Karpas-422 (cell line): ENCODE data around the gene LVRN. TPM values are rescaled to one million over a fixed set of nuclear protein-coding genes. Genes with fewer than 3 reads are reported as not detected.

Experiments used
- DNase-seq: peaks from one replicate; pipeline ENCODE4 v3.0.0-alpha.2; 2015
- H2AFZ ChIP-seq: fragments of 200-600 bp; sonication (generic); 2 replicates; pipeline ENCODE4 v1.6.1; 2014; ENCODE audit warnings: antibody characterized with exemption, low read length, mixed read lengths
- H3K27ac ChIP-seq: fragments of 200-600 bp; sonication (generic); 2 replicates; pipeline ENCODE4 v1.5.1; 2014; ENCODE audit warnings: mild to moderate bottlenecking, low read length, moderate library complexity
- H3K27me3 ChIP-seq: fragments of 200-600 bp; sonication (generic); 2 replicates; pipeline ENCODE4 v1.6.1; 2014; ENCODE audit warnings: low read length, mixed read lengths
- H3K36me3 ChIP-seq: fragments of 200-600 bp; sonication (generic); 2 replicates; pipeline ENCODE4 v1.6.1; 2014; ENCODE audit warnings: low read length, mixed read lengths; ENCODE audit not compliant: insufficient read depth
- H3K4me1 ChIP-seq: fragments of 200-600 bp; sonication (generic); 2 replicates; pipeline ENCODE4 v1.6.1; 2014; ENCODE audit warnings: mild to moderate bottlenecking, low read length, mixed read lengths
- H3K4me2 ChIP-seq: fragments of 200-600 bp; sonication (generic); 2 replicates; pipeline ENCODE4 v1.6.1; 2014; ENCODE audit warnings: low read length, low read depth, mild to moderate bottlenecking; ENCODE audit not compliant: poor library complexity, severe bottlenecking
- H3K4me3 ChIP-seq: fragments of 200-600 bp; sonication (generic); 2 replicates; pipeline ENCODE4 v1.5.1; 2014; ENCODE audit warnings: mild to moderate bottlenecking, antibody characterized with exemption, low read length, mixed read lengths
- H3K79me2 ChIP-seq: fragments of 200-600 bp; sonication (generic); 2 replicates; pipeline ENCODE4 v1.6.1; 2014; ENCODE audit warnings: mild to moderate bottlenecking, low read length, mixed read lengths
- H3K9ac ChIP-seq: fragments of 200-600 bp; sonication (generic); 2 replicates; pipeline ENCODE4 v1.6.0; 2014; ENCODE audit warnings: low read length
- H3K9me2 ChIP-seq: fragments of 200-600 bp; sonication (generic), shearing (Covaris generic); replicated peaks from 2 replicates; pipeline ENCODE4 v1.6.0; 2014; ENCODE audit warnings: mild to moderate bottlenecking, low read length, moderate library complexity; ENCODE audit not compliant: insufficient read depth
- H3K9me3 ChIP-seq: fragments of 300-700, 200-600 bp; sonication (generic); 2 replicates; pipeline ENCODE4 v1.6.1; 2014; ENCODE audit warnings: low read length, mixed read lengths
- H4K20me1 ChIP-seq: fragments of 200-600 bp; sonication (generic); 2 replicates; pipeline ENCODE4 v1.6.1; 2014; ENCODE audit warnings: mild to moderate bottlenecking, antibody characterized with exemption, low read length, low read depth; ENCODE audit not compliant: insufficient read depth
- total RNA-seq: library from RNA; depleted of rRNA; stranded (reverse); fragments of >200 nt; shearing (Covaris generic); gene quantifications from 2 replicates; pipeline ENCODE4 v1.2.3, GENCODE V29; 2014; ENCODE audit warnings: low replicate concordance

LVRN gene
- total RNA-seq, 1 experiment from 2014 or later = 0.22 TPM

DNA sequence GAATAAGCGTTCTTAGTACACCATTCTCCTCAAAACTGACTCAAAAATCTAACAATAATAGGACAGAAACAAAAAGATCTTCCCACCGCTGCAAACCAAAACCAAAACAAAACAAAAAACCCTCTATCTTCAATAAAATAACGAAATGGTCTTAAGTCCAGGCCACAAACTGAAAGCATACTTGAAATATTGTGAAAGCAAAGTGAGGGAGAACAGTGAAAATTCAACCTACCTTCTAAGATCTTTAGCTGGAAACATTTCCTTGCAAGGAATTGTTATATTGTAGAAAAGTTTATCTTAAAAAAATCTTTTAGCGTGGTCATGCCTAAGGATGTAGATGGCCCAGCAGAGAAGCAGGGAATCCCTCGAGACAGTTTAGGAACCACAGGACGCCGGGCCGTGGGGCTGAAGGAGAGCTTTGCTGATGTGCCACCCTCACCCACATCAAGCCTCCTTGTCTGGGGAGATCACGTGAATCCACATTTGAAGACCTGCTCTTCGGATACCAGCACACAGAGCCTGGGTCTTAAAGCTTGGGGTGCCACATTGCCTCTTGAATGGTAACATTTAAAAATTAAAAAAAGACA lies 27.8 kb upstream of the LVRN start:
- no peak overlapping the region for H3K9ac ChIP-seq
- H3K4me1 ChIP-seq = no peaks in the 10 kb centered on the region
- H3K27ac ChIP-seq = no peak overlapping the region
- no peaks in the 10 kb centered on the region for H3K9me2 ChIP-seq
- H4K20me1 ChIP-seq = no peaks in the 10 kb centered on the region
- H3K4me2 ChIP-seq = no peak overlapping the region
- no peaks in the 10 kb centered on the region for H3K36me3 ChIP-seq
- H2AFZ ChIP-seq = no peak overlapping the region
- no peaks in the 10 kb centered on the region for H3K79me2 ChIP-seq
- H3K27me3 ChIP-seq = no peaks in the 10 kb centered on the region
- no peaks in the 10 kb centered on the region for H3K9me3 ChIP-seq
- no peak for DNase-seq
- no peak overlapping the region for H3K4me3 ChIP-seq

GRCh38 chr5:115936031-115936430 lies 26.2 kb upstream of the LVRN start:
- no peak overlapping the region for H3K27ac ChIP-seq
- H3K79me2 ChIP-seq = no peaks in the 10 kb centered on the region
- no peak for DNase-seq
- H3K9ac ChIP-seq = no peak overlapping the region
- no peaks in the 10 kb centered on the region for H3K27me3 ChIP-seq
- H3K9me2 ChIP-seq = no peaks in the 10 kb centered on the region
- no peak overlapping the region for H3K4me3 ChIP-seq
- H2AFZ ChIP-seq = no peak overlapping the region
- H3K4me2 ChIP-seq = no peak overlapping the region
- no peaks in the 10 kb centered on the region for H4K20me1 ChIP-seq
- H3K9me3 ChIP-seq = no peaks in the 10 kb centered on the region
- no peaks in the 10 kb centered on the region for H3K4me1 ChIP-seq
- H3K36me3 ChIP-seq = no peaks in the 10 kb centered on the region

GRCh38 chr5:115939059-115939458 lies 23.2 kb upstream of the LVRN start:
- Histone ChIP-seq H2AFZ (no peak overlapping the region), H3K9me3 (no peaks in the 10 kb centered on the region), H3K9me2 (no peaks in the 10 kb centered on the region), H3K4me1 (no peaks in the 10 kb centered on the region), H3K4me2 (no peak overlapping the region), H3K79me2 (no peaks in the 10 kb centered on the region), H3K36me3 (no peaks in the 10 kb centered on the region), H3K27ac (no peak overlapping the region), H3K9ac (no peak overlapping the region), H4K20me1 (no peaks in the 10 kb centered on the region), H3K27me3 (no peaks in the 10 kb centered on the region), H3K4me3 (no peak overlapping the region)
- DNase-seq = no peak

- no peaks in the 10 kb centered on the region for H4K20me1 ChIP-seq
- H3K9ac ChIP-seq = no peak overlapping the region
- no peaks in the 10 kb centered on the region for H3K9me2 ChIP-seq
- no peak overlapping the region for H3K27ac ChIP-seq
- no peak for DNase-seq
- H3K9me3 ChIP-seq = no peaks in the 10 kb centered on the region
- no peaks in the 10 kb centered on the region for H3K79me2 ChIP-seq
- H3K36me3 ChIP-seq = no peaks in the 10 kb centered on the region
- no peak overlapping the region for H3K4me3 ChIP-seq
- no peaks in the 10 kb centered on the region for H3K4me1 ChIP-seq
- H2AFZ ChIP-seq = no peak overlapping the region
- no peaks in the 10 kb centered on the region for H3K27me3 ChIP-seq
- no peak overlapping the region for H3K4me2 ChIP-seq
Measured at GRCh38 chr5:115940080-115940810, 22.0 kb upstream of the LVRN start.

DNA sequence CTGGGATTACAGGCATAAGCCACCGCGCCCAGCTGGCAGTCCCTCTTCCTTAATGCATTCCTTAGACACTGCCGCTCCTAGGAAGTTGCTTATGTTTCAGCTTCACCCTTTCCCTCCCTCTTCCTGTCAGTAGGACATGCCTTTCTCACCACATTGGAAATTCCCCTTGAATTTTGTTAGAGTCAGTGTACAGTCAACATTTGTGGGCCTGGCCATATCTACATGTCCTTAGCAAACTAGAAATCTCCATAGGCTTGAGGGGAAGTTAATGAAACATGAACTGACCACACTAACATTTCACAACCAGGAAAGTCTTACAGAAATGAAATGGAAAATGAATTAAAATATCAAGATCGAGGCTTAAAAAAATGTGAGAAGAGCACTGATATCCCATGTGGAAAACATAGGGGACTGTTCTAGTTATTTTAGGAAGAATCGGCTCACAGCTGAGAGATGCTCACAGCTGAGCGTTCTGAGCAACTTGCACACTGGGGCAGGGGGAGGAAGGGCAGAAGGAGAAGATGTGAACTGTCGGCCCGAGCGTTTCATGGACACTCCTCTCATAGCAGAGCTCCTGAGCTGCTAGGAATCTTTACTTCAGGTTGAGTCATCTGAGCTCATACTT lies 21.1 kb upstream of the LVRN start:
- Histone ChIP-seq H3K27me3 (no peaks in the 10 kb centered on the region), H2AFZ (no peak overlapping the region), H3K9ac (no peak overlapping the region), H3K27ac (no peak overlapping the region), H4K20me1 (no peaks in the 10 kb centered on the region), H3K9me3 (no peaks in the 10 kb centered on the region), H3K4me2 (no peak overlapping the region), H3K79me2 (no peaks in the 10 kb centered on the region), H3K9me2 (no peaks in the 10 kb centered on the region), H3K36me3 (no peaks in the 10 kb centered on the region), H3K4me3 (no peak overlapping the region), H3K4me1 (no peaks in the 10 kb centered on the region)
- no peak for DNase-seq

DNA sequence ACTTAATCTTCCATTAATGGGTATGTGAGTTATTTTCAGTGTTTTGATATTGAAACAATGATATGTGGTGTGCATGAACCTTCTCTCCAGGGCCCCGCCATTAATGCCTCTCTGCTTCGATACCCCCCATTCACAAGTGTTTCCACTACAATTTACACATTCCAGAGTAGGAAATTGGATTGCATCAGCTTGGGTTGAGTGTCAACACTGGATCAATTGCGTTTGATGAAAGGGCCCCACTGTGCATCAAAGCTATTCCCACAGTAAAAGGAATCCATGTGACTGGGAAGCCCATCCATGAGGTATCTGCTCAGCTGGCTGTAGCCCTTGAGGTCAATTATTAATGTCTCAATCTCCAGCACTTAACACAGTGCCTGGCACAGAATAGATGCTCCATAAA lies 17.8 kb upstream of the LVRN start:
- no peak overlapping the region for H3K9ac ChIP-seq
- H3K27ac ChIP-seq = no peak overlapping the region
- no peak overlapping the region for H3K4me3 ChIP-seq
- H3K79me2 ChIP-seq = no peaks in the 10 kb centered on the region
- no peaks in the 10 kb centered on the region for H3K9me3 ChIP-seq
- no peak overlapping the region for H2AFZ ChIP-seq
- no peaks in the 10 kb centered on the region for H3K27me3 ChIP-seq
- H3K9me2 ChIP-seq = no peaks in the 10 kb centered on the region
- no peak overlapping the region for H3K4me2 ChIP-seq
- H4K20me1 ChIP-seq = no peaks in the 10 kb centered on the region
- H3K36me3 ChIP-seq = no peaks in the 10 kb centered on the region
- H3K4me1 ChIP-seq = no peaks in the 10 kb centered on the region
- no peak for DNase-seq

GRCh38 chr5:115946655-115947054 lies 15.6 kb upstream of the LVRN start:
- H3K4me3 ChIP-seq = no peak overlapping the region
- no peak overlapping the region for H3K27ac ChIP-seq
- no peaks in the 10 kb centered on the region for H3K9me3 ChIP-seq
- no peaks in the 10 kb centered on the region for H3K79me2 ChIP-seq
- H3K9me2 ChIP-seq = no peaks in the 10 kb centered on the region
- H4K20me1 ChIP-seq = no peaks in the 10 kb centered on the region
- H3K27me3 ChIP-seq = no peaks in the 10 kb centered on the region
- no peak overlapping the region for H3K9ac ChIP-seq
- no peaks in the 10 kb centered on the region for H3K4me1 ChIP-seq
- H3K4me2 ChIP-seq = no peak overlapping the region
- H2AFZ ChIP-seq = no peak overlapping the region
- no peak for DNase-seq
- no peaks in the 10 kb centered on the region for H3K36me3 ChIP-seq

DNA sequence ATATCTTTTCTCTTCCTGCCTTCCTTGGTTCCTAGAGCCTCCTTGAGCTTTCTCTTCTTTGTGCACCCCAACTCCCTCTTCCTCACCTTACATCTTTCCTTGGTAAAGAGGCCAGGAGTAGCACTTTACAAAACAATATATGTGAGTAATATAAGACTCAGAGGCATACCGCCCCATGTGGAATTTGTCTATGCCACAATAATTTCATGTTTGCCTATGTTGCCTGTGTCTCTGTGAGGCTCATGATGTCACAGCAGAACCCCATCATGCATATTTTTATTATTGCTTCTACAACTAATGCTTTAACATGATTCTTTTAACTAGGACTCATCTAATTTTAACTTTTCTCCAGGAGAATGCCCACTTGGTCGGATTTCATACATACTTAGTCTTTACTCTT lies 15.0 kb upstream of the LVRN start:
- H3K9me3 ChIP-seq = no peaks in the 10 kb centered on the region
- H3K36me3 ChIP-seq = no peaks in the 10 kb centered on the region
- no peaks in the 10 kb centered on the region for H3K4me1 ChIP-seq
- H2AFZ ChIP-seq = no peak overlapping the region
- H3K9me2 ChIP-seq = no peaks in the 10 kb centered on the region
- no peak overlapping the region for H3K9ac ChIP-seq
- H3K79me2 ChIP-seq = no peaks in the 10 kb centered on the region
- H4K20me1 ChIP-seq = no peaks in the 10 kb centered on the region
- no peaks in the 10 kb centered on the region for H3K27me3 ChIP-seq
- H3K27ac ChIP-seq = no peak overlapping the region
- no peak overlapping the region for H3K4me3 ChIP-seq
- H3K4me2 ChIP-seq = no peak overlapping the region
- DNase-seq = no peak
